SK-N-MC (cell line): ENCODE data around the gene ZSCAN22.

Experiments used
- DNase-seq: peaks from one replicate; pipeline ENCODE4 v3.0.0-alpha.2; 2011; ENCODE audit warnings: low read depth, low spot score
- H3K27ac ChIP-seq: fragments of 200-600 bp; sonication (generic); 2 replicates; pipeline ENCODE4 v1.5.1; 2016; ENCODE audit warnings: mixed run types
- H3K36me3 ChIP-seq: fragments of 200-600 bp; sonication (generic); 2 replicates; pipeline ENCODE4 v1.6.1; 2017; ENCODE audit warnings: antibody characterized with exemption, low read length, mixed read lengths; ENCODE audit not compliant: insufficient read depth
- H3K4me3 ChIP-seq: fragments of 200-600 bp; sonication (generic); 2 replicates; pipeline ENCODE4 v1.5.1; 2016
- H3K9ac ChIP-seq: fragments of 200-600 bp; sonication (generic); 2 replicates; pipeline ENCODE4 v1.8.0; 2017; ENCODE audit warnings: mixed run types, mixed read lengths; ENCODE audit not compliant: insufficient read length
- H3K9me3 ChIP-seq: fragments of 200-600 bp; sonication (generic); 2 replicates; pipeline ENCODE4 v1.6.1; 2017; ENCODE audit warnings: low read depth, mild to moderate bottlenecking, antibody characterized with exemption, low read length, moderate library complexity, mixed read lengths
- EZH2 ChIP-seq: fragments of 200-600 bp; sonication (generic); IDR thresholded peaks from one replicate; pipeline ENCODE4 v1.6.1; 2017; ENCODE audit warnings: antibody characterized with exemption
- FOXP2 ChIP-seq: optimal IDR thresholded peaks from 2 replicates; pipeline ENCODE3; 2011; ENCODE audit warnings: mild to moderate bottlenecking, moderate library complexity; ENCODE audit not compliant: insufficient read depth; ENCODE audit errors: extremely low read length, control extremely low read depth
- POLR2AphosphoS5 ChIP-seq: IDR thresholded peaks from 2 replicates; pipeline ENCODE4 v1.6.1; 2012; ENCODE audit warnings: mild to moderate bottlenecking, low read depth, low read length, borderline replicate concordance

The ZSCAN22 gene

DNA sequence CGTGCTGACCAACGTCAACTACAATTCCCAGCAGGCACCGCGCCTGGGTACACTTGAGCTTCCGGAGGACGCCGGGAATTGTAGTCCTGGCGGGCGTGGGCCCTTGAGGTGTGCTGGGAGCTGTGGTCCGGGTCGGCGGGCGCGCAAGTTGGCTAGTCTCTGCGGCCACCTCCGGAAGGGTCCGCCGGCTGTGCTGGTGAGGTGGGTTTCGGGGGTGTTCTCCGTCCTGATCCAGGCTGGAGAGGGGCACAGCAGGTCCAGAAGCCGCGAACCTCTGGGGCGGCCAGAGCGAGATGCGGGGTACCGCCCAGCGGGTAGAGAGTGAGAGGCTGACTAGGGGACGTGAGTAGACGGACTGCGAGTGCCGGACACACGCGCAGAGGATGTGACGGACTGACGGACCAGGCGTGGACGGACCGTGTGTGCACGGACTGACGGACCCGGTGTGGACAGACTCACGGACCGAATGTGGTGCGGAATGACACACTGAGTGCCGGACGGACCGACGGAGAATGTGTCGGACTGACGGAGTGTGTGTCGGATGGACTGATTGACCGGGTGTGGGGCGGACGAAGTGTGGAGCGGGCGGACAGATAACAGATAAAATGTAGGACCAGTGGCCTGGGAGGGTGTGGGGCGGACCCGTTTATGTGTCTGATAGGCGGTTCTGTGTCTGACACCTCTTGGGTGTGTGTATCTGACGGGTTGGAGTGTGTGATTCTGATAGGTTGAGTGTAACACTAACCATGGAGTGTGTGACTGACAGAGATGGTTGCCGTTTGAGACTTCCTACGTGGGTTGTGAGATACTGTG lies at the start of gene ZSCAN22:
Gene ZSCAN22 (plus strand): TSS at position 81 of the 813 bp plus-strand sequence. CDS start 7,809 bp downstream, outside the sequence.
- Histone ChIP-seq H3K27ac (no peak within 1 kb of the TSS), H3K9ac (peak within 1 kb of the TSS; percentile 85), H3K36me3 (no peaks in the 10 kb centered on the region)

DNA sequence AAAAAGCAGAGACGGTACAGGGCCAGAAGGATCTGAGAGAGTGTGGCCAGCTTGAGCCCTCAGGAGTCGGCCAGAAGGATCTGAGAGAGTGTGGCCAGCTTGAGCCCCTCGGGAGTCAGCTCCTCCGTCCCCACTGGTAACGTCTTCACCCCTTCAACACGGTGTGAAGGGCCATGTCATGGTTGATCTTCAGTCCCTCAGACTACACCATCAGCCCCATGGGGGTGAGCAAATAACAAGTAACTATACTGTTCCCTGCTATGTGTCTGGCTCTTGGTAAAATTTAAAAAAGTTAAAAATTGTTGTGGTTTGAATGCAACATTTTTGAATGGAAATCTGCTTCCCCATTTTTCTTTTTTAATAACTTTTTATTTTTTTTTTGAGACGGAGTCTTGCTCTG lies 49.6 kb upstream of the ZSCAN22 start:
- Histone ChIP-seq H3K9me3 (peaks cover 27% of the 10 kb centered on the region), H3K36me3 (peaks cover 56% of the 10 kb centered on the region), H3K27ac (no peak overlapping the region), H3K9ac (no peak overlapping the region), H3K4me3 (no peak overlapping the region)
- DNase-seq, result no peak
- no peak for TF ChIP-seq FOXP2
- no peak for TF ChIP-seq EZH2
- TF ChIP-seq POLR2AphosphoS5, result no peak

More for the DNA sequence above, at the start of gene ZSCAN22:
- H3K4me3 ChIP-seq, result peak within 1 kb of the TSS; percentile 99
- no peak for DNase-seq
- no peak for TF ChIP-seq EZH2
- peak; percentile 10; the same call in 1 of the 2 replicates for TF ChIP-seq POLR2AphosphoS5
- no peak for TF ChIP-seq FOXP2
- no peaks in the 10 kb centered on the region for H3K9me3 ChIP-seq

DNA sequence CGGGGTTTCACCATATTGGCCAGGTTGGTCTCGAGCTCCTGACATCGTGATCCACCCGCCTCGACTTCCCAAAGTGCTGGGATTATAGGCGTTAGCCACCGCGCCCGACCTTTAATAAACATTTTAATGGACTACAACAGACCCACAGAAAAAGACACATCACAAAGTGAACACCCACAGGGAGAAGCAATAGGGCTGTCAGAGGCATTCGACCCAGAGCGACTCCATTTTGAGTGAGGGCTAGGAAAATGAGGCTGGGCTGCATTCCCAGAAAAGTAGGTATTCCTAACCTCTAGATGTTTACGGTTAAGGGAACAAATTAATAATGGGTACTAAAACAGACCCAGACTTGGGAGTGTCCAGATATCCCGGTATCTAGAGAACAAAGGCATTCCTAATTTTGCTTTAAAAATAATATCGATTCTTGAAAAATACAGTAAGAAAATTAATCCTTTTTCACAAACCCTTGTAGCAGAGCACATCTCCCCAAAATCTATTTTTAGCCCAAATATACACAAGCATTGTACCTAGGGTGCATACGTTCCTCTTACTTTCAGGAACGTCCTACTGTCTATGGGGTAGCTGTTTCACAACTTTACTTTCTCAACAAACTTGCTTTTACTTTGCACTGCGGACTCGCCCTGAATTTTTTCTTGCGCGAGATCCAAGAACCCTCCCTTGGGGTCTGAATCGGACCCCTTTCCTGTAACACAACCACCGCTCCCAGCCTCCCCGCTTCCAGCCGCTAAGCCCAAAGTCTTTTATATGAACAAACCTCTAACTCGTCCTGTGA lies 48.9 kb upstream of the ZSCAN22 start:
- peak overlapping the region; percentile 77 for H3K27ac ChIP-seq
- peaks cover 62% of the 10 kb centered on the region for H3K36me3 ChIP-seq
- no peak for DNase-seq
- peaks cover 31% of the 10 kb centered on the region for H3K9me3 ChIP-seq
- peak overlapping the region; percentile 81 for H3K9ac ChIP-seq
- peak overlapping the region; percentile 89 for H3K4me3 ChIP-seq
- TF ChIP-seq EZH2 (no peak), FOXP2 (no peak), POLR2AphosphoS5 (no peak)

GRCh38 chr19:58278541-58279041 lies 48.2 kb upstream of the ZSCAN22 start, which contains the start of gene ZNF8:
Gene ZNF8 (plus strand): TSS chr19:58278955. CDS start chr19:58279082, 127 bp downstream.
- Histone ChIP-seq H3K9ac (peak within 1 kb of the TSS; percentile 92), H3K27ac (peak within 1 kb of the TSS; percentile 77), H3K4me3 (peak within 1 kb of the TSS; percentile 89), H3K9me3 (peaks cover 34% of the 10 kb centered on the region), H3K36me3 (peaks cover 68% of the 10 kb centered on the region)
- TF ChIP-seq POLR2AphosphoS5 (peak; percentile 88), FOXP2 (peak; percentile 83), EZH2 (no peak)
- DNase-seq, result peak; percentile 89

- peak overlapping the region; percentile 92 for H3K9ac ChIP-seq
- peak overlapping the region; percentile 77; the same call in 1 of the 2 replicates for H3K27ac ChIP-seq
- H3K4me3 ChIP-seq, result peak overlapping the region; percentile 89
- DNase-seq, result no peak
- peaks cover 39% of the 10 kb centered on the region for H3K9me3 ChIP-seq
- TF ChIP-seq EZH2 (no peak), FOXP2 (no peak)
- H3K36me3 ChIP-seq, result peaks cover 72% of the 10 kb centered on the region
These were observed 47.5 kb upstream of the ZSCAN22 start for GRCh38 chr19:58279042-58279924.

DNA sequence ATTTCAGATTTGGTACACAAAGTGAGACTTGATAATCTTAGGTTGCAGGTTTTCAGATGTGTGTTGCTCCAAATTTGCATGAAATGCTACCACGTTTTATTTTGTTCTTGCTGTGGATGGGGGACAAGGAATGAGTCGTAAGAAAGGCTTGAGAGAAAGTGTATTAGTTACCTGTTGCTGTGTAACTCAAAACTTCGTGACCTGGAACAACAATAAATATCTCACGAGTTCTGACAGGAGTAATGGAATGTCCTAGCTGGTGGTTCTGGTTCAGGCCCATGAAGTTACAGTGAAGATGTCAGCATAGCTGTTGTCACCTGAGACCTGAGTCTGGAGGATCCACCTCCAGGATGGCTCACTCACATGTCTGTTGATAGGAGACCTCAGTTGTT lies 46.9 kb upstream of the ZSCAN22 start:
- peaks cover 72% of the 10 kb centered on the region for H3K36me3 ChIP-seq

DNA sequence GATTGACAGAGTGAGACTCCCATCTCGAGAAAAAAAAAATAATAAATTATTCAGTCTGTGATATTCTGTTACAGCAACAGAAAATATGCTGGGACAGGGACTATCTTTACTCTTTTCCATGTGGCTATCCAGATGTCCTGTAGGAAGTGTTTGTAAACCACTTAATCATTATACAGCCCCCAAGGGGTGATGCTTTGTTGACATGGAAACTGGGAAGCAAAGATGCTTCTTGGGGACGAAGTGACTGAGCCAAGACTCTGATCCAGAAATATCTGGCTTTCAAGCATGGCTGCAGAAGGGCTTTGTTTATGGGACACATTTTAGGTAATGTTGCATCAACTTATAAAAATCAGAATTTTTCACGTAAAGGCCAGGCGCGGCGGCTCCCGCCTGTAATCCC lies 42.6 kb upstream of the ZSCAN22 start:
- Histone ChIP-seq H3K9me3 (peaks cover 58% of the 10 kb centered on the region), H3K27ac (no peak overlapping the region), H3K4me3 (no peak overlapping the region), H3K9ac (no peak overlapping the region), H3K36me3 (peaks cover 94% of the 10 kb centered on the region)
- TF ChIP-seq EZH2, result no peak
- TF ChIP-seq FOXP2, result no peak
- no peak for TF ChIP-seq POLR2AphosphoS5
- DNase-seq, result no peak

More for the DNA sequence above, 46.9 kb upstream of the ZSCAN22 start:
- Histone ChIP-seq H3K27ac (no peak overlapping the region), H3K4me3 (peak overlapping the region; percentile 89), H3K9ac (no peak overlapping the region), H3K9me3 (peaks cover 36% of the 10 kb centered on the region)
- DNase-seq, result no peak
- no peak for TF ChIP-seq EZH2
- TF ChIP-seq POLR2AphosphoS5, result no peak
- TF ChIP-seq FOXP2, result no peak
